Astrocyte of the cerebellum (primary cell): ENCODE results near the gene TTC3.
A peak's percentile ranks its signal among the peaks of the same experiment; 100 is the strongest.
"Not testable (repeated sequence)": the region's sequence is repeated elsewhere in the genome, so short reads cannot be mapped to it uniquely, and the experiment has no call there.

Experiments
- DNase-seq: peaks from one replicate; pipeline ENCODE4 v3.0.0-alpha.2; 2011; ENCODE audit warnings: low read depth
- H3K4me3 ChIP-seq: 2 replicates; pipeline ENCODE4 v1.5.1; 2011; ENCODE audit warnings: mild to moderate bottlenecking, low read depth, low read length, moderate library complexity
- CTCF ChIP-seq: IDR thresholded peaks from 2 replicates; pipeline ENCODE4 v1.5.1; 2012; ENCODE audit warnings: low read length, low read depth, moderate library complexity, mild to moderate bottlenecking; ENCODE audit errors: missing control alignments
- in situ Hi-C: cut with HindIII; loops from 2 replicates; pipeline ENCODE4 v1.10.0; 2017; ENCODE audit warnings: low sequenced_read_pairs

TTC3 gene

GRCh38 chr21:37139902-37140301 lies 66.8 kb downstream of the TTC3 start:
- no peak overlapping the region for H3K4me3 ChIP-seq
- peak; percentile 67 for DNase-seq
- TF ChIP-seq CTCF: no peak
- in situ Hi-C loops: no loop called here

- in situ Hi-C loops, H3K4me3 ChIP-seq, DNase-seq: not testable (repeated sequence)
These were observed 70.3 kb downstream of the TTC3 start for GRCh38 chr21:37143392-37143791.

GRCh38 chr21:37145635-37146111 lies 72.6 kb downstream of the TTC3 start:
- no peak overlapping the region for H3K4me3 ChIP-seq
- DNase-seq: peak; percentile 82
- peak; percentile 12 for TF ChIP-seq CTCF
- in situ Hi-C loops: no loop called here

- no peak for DNase-seq
- in situ Hi-C loops: no loop called here
- TF ChIP-seq CTCF: no peak
- no peak overlapping the region for H3K4me3 ChIP-seq
These were observed 73.5 kb downstream of the TTC3 start for GRCh38 chr21:37146320-37147235.

GRCh38 chr21:37149411-37149810 lies 76.4 kb downstream of the TTC3 start:
- TF ChIP-seq CTCF: no peak
- in situ Hi-C loops: no loop called here
- DNase-seq: no peak
- no peak overlapping the region for H3K4me3 ChIP-seq

GRCh38 chr21:37153196-37153934 lies 80.3 kb downstream of the TTC3 start:
- no peak overlapping the region for H3K4me3 ChIP-seq
- in situ Hi-C loops: no loop called here
- TF ChIP-seq CTCF: no peak
- peak; percentile 34 for DNase-seq
